ENCODE results near the gene KMT5B.

The KMT5B gene

DNA sequence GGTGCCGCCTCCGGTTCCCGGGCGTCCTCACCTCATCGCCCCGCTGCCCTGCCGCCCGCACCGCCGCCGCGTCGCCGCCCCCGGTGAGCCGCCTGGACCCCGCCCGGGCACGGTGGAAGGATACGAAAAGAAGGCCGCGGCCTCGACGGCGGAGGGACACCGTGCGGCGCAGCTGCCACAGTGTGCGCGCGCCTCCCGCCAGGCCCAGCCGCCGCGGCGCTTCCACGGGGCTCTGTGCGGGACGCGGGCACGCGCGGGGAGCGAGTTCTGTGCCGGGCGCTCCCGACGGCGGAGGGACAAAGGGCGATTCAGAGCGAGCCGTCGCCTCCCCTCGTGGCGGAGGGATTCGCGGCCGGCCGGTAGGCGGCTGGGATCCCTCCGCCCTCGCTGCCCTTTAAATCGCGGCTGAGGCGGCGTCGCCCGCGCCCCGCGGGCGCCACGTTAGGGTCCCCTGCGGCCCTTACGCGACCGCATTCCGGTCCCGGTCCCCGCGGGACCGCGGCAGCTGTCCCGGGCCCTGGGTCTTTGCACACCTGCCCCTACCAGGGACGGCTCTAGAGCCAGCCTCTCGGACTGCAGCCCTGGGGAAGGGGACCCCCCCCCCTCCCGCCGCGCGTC, 568 bp upstream of the KMT5B start:
- ChIA-PET POLR2A (no interaction called here), CTCF (no interaction called here)
- DNase-seq: peak; percentile 97 to 98 (median 97)
- H3K27me3 ChIP-seq (replicated peaks in 2 of 5; ENCODE audit: control insufficient read depth in 4 of 5, insufficient read depth in 5 of 5, low read length in 4 of 5): peaks cover 0 to 6% (median 0%) of the 10 kb centered on the region in 5 experiments
- peak overlapping the region; percentile 62 to 91 (median 75) for H3K4me3 ChIP-seq (ENCODE audit: control insufficient read depth in 1 of 7, extremely low read depth in 1 of 7, insufficient read depth in 4 of 7, low read depth in 2 of 7, low read length in 6 of 7)
- peak overlapping the region; percentile 83 to 95 for H3K27ac ChIP-seq (ENCODE audit: insufficient read depth in 1 of 2, low read depth in 1 of 2, low read length in 2 of 2, poor library complexity in 1 of 2, severe bottlenecking in 2 of 2)
- no peaks in the 10 kb centered on the region for H3K9me3 ChIP-seq (ENCODE audit: control extremely low read depth in 1 of 5, control insufficient read depth in 4 of 5, insufficient read depth in 2 of 5, low read depth in 1 of 5, low read length in 4 of 5)
- no peaks in the 10 kb centered on the region for H3K36me3 ChIP-seq (ENCODE audit: control insufficient read depth in 4 of 4, insufficient read depth in 4 of 4, low read length in 3 of 4)
- peaks cover 12 to 47% (median 30%) of the 10 kb centered on the region in 4 experiments for H3K4me1 ChIP-seq (ENCODE audit: control extremely low read depth in 1 of 4, control insufficient read depth in 4 of 4, insufficient read depth in 4 of 4, low read length in 3 of 4)
- WGBS (ENCODE audit: insufficient coverage): 0% methylated on average over 80 of the region's 90 CpGs

GRCh38 chr11:68212421-68213134, 518 bp downstream of the KMT5B start:
- Histone ChIP-seq H3K9me3 (ENCODE audit: control extremely low read depth in 1 of 5, control insufficient read depth in 4 of 5, insufficient read depth in 2 of 5, low read depth in 1 of 5, low read length in 4 of 5) (no peaks in the 10 kb centered on the region), H3K27ac (ENCODE audit: insufficient read depth in 1 of 2, low read depth in 1 of 2, low read length in 2 of 2, poor library complexity in 1 of 2, severe bottlenecking in 2 of 2) (peak overlapping the region; percentile 83 to 95), H3K27me3 (replicated peaks in 2 of 5; ENCODE audit: control insufficient read depth in 4 of 5, insufficient read depth in 5 of 5, low read length in 4 of 5) (peaks cover 0 to 6% (median 0%) of the 10 kb centered on the region in 5 experiments), H3K4me3 (ENCODE audit: control insufficient read depth in 1 of 7, extremely low read depth in 1 of 7, insufficient read depth in 4 of 7, low read depth in 2 of 7, low read length in 6 of 7) (peak overlapping the region; percentile 72 to 91 (median 89)), H3K36me3 (ENCODE audit: control insufficient read depth in 4 of 4, insufficient read depth in 4 of 4, low read length in 3 of 4) (no peaks in the 10 kb centered on the region), H3K4me1 (ENCODE audit: control extremely low read depth in 1 of 4, control insufficient read depth in 4 of 4, insufficient read depth in 4 of 4, low read length in 3 of 4) (peaks cover 12 to 49% (median 31%) of the 10 kb centered on the region in 4 experiments)
- POLR2A ChIA-PET: no interaction called here
- WGBS (ENCODE audit: insufficient coverage): under 1% methylated on average over 55 of the region's 80 CpGs
- CTCF ChIA-PET: interaction anchor here (1.5 kb wide), 1 partner anchor 84 kb away, joined by 5 read pairs; no protein-coding TSS in a partner anchor
- peak; percentile 76 to 87 (median 86) for DNase-seq

DNA sequence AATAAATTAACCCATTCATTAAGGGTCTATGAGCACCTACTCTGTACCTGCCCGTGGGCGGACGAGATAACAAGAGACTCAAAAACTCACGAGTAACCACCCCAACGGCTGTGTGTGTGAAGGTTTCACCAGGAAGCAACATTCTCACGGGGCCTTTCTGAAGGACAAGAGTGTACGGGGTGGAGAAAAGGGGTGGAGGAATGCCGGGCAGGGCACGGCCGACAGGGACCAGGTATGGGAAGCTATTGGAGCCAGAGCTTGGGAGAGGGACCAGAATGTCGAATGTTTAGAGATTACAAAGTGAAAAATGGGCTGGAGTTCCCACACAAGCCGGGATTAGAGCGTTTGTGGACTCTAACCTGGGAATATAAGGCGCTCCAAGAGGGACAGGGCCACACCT, 1.6 kb downstream of the KMT5B start:
- CTCF ChIA-PET: interaction anchor here (0.6 to 1.5 kb wide), 6 partner anchors 18 to 298 kb away, joined by 3 to 6 read pairs (median 5); no protein-coding TSS in a partner anchor
- POLR2A ChIA-PET: no interaction called here
- no peak for DNase-seq

GRCh38 chr11:68206211-68206610, 6.9 kb downstream of the KMT5B start:
- Histone ChIP-seq H3K27ac (ENCODE audit: insufficient read depth in 1 of 2, low read depth in 1 of 2, low read length in 2 of 2, poor library complexity in 1 of 2, severe bottlenecking in 2 of 2) (no peak overlapping the region), H3K4me3 (ENCODE audit: control insufficient read depth in 1 of 7, extremely low read depth in 1 of 7, insufficient read depth in 4 of 7, low read depth in 2 of 7, low read length in 6 of 7) (no peak overlapping the region), H3K4me1 (ENCODE audit: control extremely low read depth in 1 of 4, control insufficient read depth in 4 of 4, insufficient read depth in 4 of 4, low read length in 3 of 4) (peaks cover 2 to 28% (median 9%) of the 10 kb centered on the region in 4 experiments), H3K36me3 (ENCODE audit: control insufficient read depth in 4 of 4, insufficient read depth in 4 of 4, low read length in 3 of 4) (no peaks in the 10 kb centered on the region), H3K9me3 (ENCODE audit: control extremely low read depth in 1 of 5, control insufficient read depth in 4 of 5, insufficient read depth in 2 of 5, low read depth in 1 of 5, low read length in 4 of 5) (no peaks in the 10 kb centered on the region), H3K27me3 (replicated peaks in 2 of 5; ENCODE audit: control insufficient read depth in 4 of 5, insufficient read depth in 5 of 5, low read length in 4 of 5) (no peaks in the 10 kb centered on the region)
- 48% methylated on average over 5 of the region's 5 CpGs for WGBS (ENCODE audit: insufficient coverage)
- POLR2A ChIA-PET: no interaction called here
- CTCF ChIA-PET: interaction anchor here (0.9 to 1.8 kb wide), 9 partner anchors 8 to 165 kb away, joined by 3 to 6 read pairs (median 3); no protein-coding TSS in a partner anchor
- peak; percentile 59 to 82 (median 78) for DNase-seq

More for the DNA sequence above, 1.6 kb downstream of the KMT5B start:
- Histone ChIP-seq H3K27ac (ENCODE audit: insufficient read depth in 1 of 2, low read depth in 1 of 2, low read length in 2 of 2, poor library complexity in 1 of 2, severe bottlenecking in 2 of 2) (no peak overlapping the region), H3K9me3 (ENCODE audit: control extremely low read depth in 1 of 5, control insufficient read depth in 4 of 5, insufficient read depth in 2 of 5, low read depth in 1 of 5, low read length in 4 of 5) (no peaks in the 10 kb centered on the region), H3K36me3 (ENCODE audit: control insufficient read depth in 4 of 4, insufficient read depth in 4 of 4, low read length in 3 of 4) (no peaks in the 10 kb centered on the region), H3K4me1 (ENCODE audit: control extremely low read depth in 1 of 4, control insufficient read depth in 4 of 4, insufficient read depth in 4 of 4, low read length in 3 of 4) (peaks cover 12 to 49% (median 31%) of the 10 kb centered on the region in 4 experiments), H3K4me3 (ENCODE audit: control insufficient read depth in 1 of 7, extremely low read depth in 1 of 7, insufficient read depth in 4 of 7, low read depth in 2 of 7, low read length in 6 of 7) (peak overlapping the region in 6 of 7 experiments; percentile 75 to 91 (median 89)), H3K27me3 (replicated peaks in 2 of 5; ENCODE audit: control insufficient read depth in 4 of 5, insufficient read depth in 5 of 5, low read length in 4 of 5) (peaks cover 0 to 6% (median 0%) of the 10 kb centered on the region in 5 experiments)
- WGBS (ENCODE audit: insufficient coverage): 53% methylated on average over 14 of the region's 14 CpGs

- WGBS (ENCODE audit: insufficient coverage): no CpG with 5 or more reads among the region's 6 CpGs
- ChIA-PET CTCF (interaction anchor here (0.7 to 3.6 kb wide), 6 partner anchors 13 to 208 kb away, joined by 3 to 17 read pairs (median 3); no protein-coding TSS in a partner anchor), POLR2A (no interaction called here)
- Histone ChIP-seq H3K27ac (ENCODE audit: insufficient read depth in 1 of 2, low read depth in 1 of 2, low read length in 2 of 2, poor library complexity in 1 of 2, severe bottlenecking in 2 of 2) (no peak overlapping the region), H3K36me3 (ENCODE audit: control insufficient read depth in 4 of 4, insufficient read depth in 4 of 4, low read length in 3 of 4) (peaks cover 0 to 2% (median under 1%) of the 10 kb centered on the region in 4 experiments), H3K4me1 (ENCODE audit: control extremely low read depth in 1 of 4, control insufficient read depth in 4 of 4, insufficient read depth in 4 of 4, low read length in 3 of 4) (peaks cover 0 to 13% (median 6%) of the 10 kb centered on the region in 4 experiments), H3K4me3 (ENCODE audit: control insufficient read depth in 1 of 7, extremely low read depth in 1 of 7, insufficient read depth in 4 of 7, low read depth in 2 of 7, low read length in 6 of 7) (no peak overlapping the region), H3K9me3 (ENCODE audit: control extremely low read depth in 1 of 5, control insufficient read depth in 4 of 5, insufficient read depth in 2 of 5, low read depth in 1 of 5, low read length in 4 of 5) (no peaks in the 10 kb centered on the region), H3K27me3 (replicated peaks in 2 of 5; ENCODE audit: control insufficient read depth in 4 of 5, insufficient read depth in 5 of 5, low read length in 4 of 5) (no peaks in the 10 kb centered on the region)
- no peak for DNase-seq
Measured at GRCh38 chr11:68204402-68204801, 8.7 kb downstream of the KMT5B start.

GRCh38 chr11:68202165-68202564, 10.9 kb downstream of the KMT5B start:
- WGBS (ENCODE audit: insufficient coverage): 100% methylated on average over 1 of the region's 2 CpGs
- POLR2A ChIA-PET: no interaction called here
- H3K36me3 ChIP-seq (ENCODE audit: control insufficient read depth in 4 of 4, insufficient read depth in 4 of 4, low read length in 3 of 4): peaks cover 0 to 3% (median under 1%) of the 10 kb centered on the region in 4 experiments
- H3K27me3 ChIP-seq (replicated peaks in 2 of 5; ENCODE audit: control insufficient read depth in 4 of 5, insufficient read depth in 5 of 5, low read length in 4 of 5): no peaks in the 10 kb centered on the region
- CTCF ChIA-PET: interaction anchor here (0.8 to 3.6 kb wide), 2 partner anchors 11 to 127 kb away, joined by 3 to 17 read pairs; no protein-coding TSS in a partner anchor
- H3K9me3 ChIP-seq (ENCODE audit: control extremely low read depth in 1 of 5, control insufficient read depth in 4 of 5, insufficient read depth in 2 of 5, low read depth in 1 of 5, low read length in 4 of 5): no peaks in the 10 kb centered on the region
- no peak overlapping the region for H3K27ac ChIP-seq (ENCODE audit: insufficient read depth in 1 of 2, low read depth in 1 of 2, low read length in 2 of 2, poor library complexity in 1 of 2, severe bottlenecking in 2 of 2)
- peak in 1 of 3 donors; percentile 20 for DNase-seq
- peaks cover 0 to 5% (median 2%) of the 10 kb centered on the region in 4 experiments for H3K4me1 ChIP-seq (ENCODE audit: control extremely low read depth in 1 of 4, control insufficient read depth in 4 of 4, insufficient read depth in 4 of 4, low read length in 3 of 4)
- no peak overlapping the region for H3K4me3 ChIP-seq (ENCODE audit: control insufficient read depth in 1 of 7, extremely low read depth in 1 of 7, insufficient read depth in 4 of 7, low read depth in 2 of 7, low read length in 6 of 7)

All from common myeloid progenitor, CD34-positive (primary cell).